ENCODE results near the gene INPPL1. TPM values are rescaled to one million over a fixed set of nuclear protein-coding genes. Genes with fewer than 3 reads are reported as not detected.

INPPL1 gene
- total and polyA plus RNA-seq, 10 of the 15 experiments (the other 5 are each of a cell fraction or from before 2014, with no cell fraction given): 0.47 to 116 (median 43.4) TPM

DNA sequence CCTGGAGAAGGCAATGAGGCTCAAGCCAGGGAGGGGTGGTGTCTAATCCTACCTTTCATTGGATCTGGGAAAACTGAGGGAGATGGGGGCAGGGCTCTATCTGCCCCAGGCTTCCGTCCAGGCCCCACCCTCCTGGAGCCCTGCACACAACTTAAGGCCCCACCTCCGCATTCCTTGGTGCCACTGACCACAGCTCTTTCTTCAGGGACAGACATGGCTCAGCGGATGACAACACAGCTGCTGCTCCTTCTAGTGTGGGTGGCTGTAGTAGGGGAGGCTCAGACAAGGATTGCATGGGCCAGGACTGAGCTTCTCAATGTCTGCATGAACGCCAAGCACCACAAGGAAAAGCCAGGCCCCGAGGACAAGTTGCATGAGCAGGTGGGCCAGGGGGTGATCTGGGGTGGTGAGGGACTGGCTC, 32.6 kb upstream of the INPPL1 start, which contains the start of gene FOLR1:
TSS of gene FOLR1 (plus strand) at position 180 of the 421 bp plus-strand sequence. CDS start at position 214, 34 bp downstream.
- Histone ChIP-seq H4K20me1 (ENCODE audit: control insufficient read depth, insufficient read depth) (no peaks in the 10 kb centered on the region), H3K9me3 (replicated peaks; ENCODE audit: control insufficient read depth, insufficient read depth, low read length) (no peaks in the 10 kb centered on the region), H3K27ac (ENCODE audit: control insufficient read depth, insufficient read depth) (no peak within 1 kb of the TSS), H3K27me3 (replicated peaks in 1 of 2; ENCODE audit: control insufficient read depth in 2 of 2, insufficient read depth in 2 of 2, low read length in 1 of 2) (no peaks in the 10 kb centered on the region), H3K36me3 (ENCODE audit: control insufficient read depth in 2 of 2, insufficient read depth in 2 of 2, low read length in 1 of 2) (no peaks in the 10 kb centered on the region), H3K4me3 (no peak within 1 kb of the TSS), H2AFZ (ENCODE audit: control insufficient read depth, low read depth, low read length) (no peak within 1 kb of the TSS), H3K4me2 (ENCODE audit: control insufficient read depth, insufficient read depth) (no peak within 1 kb of the TSS), H3K4me1 (ENCODE audit: control insufficient read depth, insufficient read depth, low read length) (no peaks in the 10 kb centered on the region), H3K79me2 (ENCODE audit: control insufficient read depth, insufficient read depth, low read length) (no peaks in the 10 kb centered on the region), H3K9ac (ENCODE audit: control insufficient read depth, insufficient read depth, low read length) (no peak within 1 kb of the TSS)
- intact Hi-C loops (cut with micrococcal nuclease; ENCODE audit: unreplicated experiment): no loop called here
- TF ChIP-seq, protein P1, sequence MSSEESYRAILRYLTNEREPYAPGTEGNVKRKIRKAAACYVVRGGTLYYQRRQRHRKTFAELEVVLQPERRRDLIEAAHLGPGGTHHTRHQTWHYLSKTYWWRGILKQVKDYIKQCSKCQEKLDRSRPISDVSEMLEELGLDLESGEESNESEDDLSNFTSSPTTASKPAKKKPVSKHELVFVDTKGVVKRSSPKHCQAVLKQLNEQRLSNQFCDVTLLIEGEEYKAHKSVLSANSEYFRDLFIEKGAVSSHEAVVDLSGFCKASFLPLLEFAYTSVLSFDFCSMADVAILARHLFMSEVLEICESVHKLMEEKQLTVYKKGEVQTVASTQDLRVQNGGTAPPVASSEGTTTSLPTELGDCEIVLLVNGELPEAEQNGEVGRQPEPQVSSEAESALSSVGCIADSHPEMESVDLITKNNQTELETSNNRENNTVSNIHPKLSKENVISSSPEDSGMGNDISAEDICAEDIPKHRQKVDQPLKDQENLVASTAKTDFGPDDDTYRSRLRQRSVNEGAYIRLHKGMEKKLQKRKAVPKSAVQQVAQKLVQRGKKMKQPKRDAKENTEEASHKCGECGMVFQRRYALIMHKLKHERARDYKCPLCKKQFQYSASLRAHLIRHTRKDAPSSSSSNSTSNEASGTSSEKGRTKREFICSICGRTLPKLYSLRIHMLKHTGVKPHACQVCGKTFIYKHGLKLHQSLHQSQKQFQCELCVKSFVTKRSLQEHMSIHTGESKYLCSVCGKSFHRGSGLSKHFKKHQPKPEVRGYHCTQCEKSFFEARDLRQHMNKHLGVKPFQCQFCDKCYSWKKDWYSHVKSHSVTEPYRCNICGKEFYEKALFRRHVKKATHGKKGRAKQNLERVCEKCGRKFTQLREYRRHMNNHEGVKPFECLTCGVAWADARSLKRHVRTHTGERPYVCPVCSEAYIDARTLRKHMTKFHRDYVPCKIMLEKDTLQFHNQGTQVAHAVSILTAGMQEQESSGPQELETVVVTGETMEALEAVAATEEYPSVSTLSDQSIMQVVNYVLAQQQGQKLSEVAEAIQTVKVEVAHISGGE (CRISPR knock-in tag; IDR thresholded peaks at IDR 0.05): no peak
- TF ChIP-seq, protein P2, sequence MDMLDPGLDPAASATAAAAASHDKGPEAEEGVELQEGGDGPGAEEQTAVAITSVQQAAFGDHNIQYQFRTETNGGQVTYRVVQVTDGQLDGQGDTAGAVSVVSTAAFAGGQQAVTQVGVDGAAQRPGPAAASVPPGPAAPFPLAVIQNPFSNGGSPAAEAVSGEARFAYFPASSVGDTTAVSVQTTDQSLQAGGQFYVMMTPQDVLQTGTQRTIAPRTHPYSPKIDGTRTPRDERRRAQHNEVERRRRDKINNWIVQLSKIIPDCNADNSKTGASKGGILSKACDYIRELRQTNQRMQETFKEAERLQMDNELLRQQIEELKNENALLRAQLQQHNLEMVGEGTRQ (IDR thresholded peaks at IDR 0.05; ENCODE audit: borderline replicate concordance, low read depth, low read length): no peak
- no peak for TF ChIP-seq CHD1 (IDR thresholded peaks at IDR 0.05; ENCODE audit: low read depth, low read length)
- TF ChIP-seq, protein P3, sequence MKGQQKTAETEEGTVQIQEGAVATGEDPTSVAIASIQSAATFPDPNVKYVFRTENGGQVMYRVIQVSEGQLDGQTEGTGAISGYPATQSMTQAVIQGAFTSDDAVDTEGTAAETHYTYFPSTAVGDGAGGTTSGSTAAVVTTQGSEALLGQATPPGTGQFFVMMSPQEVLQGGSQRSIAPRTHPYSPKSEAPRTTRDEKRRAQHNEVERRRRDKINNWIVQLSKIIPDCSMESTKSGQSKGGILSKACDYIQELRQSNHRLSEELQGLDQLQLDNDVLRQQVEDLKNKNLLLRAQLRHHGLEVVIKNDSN (IDR thresholded peaks at IDR 0.05; ENCODE audit: borderline replicate concordance, extremely low read length, insufficient read depth, low read depth, low read length): no peak
- no peak for TF ChIP-seq MEF2B (IDR thresholded peaks at IDR 0.05; ENCODE audit: partially characterized antibody, poor library complexity, severe bottlenecking)
- no peak for TF ChIP-seq ESRRA (IDR thresholded peaks at IDR 0.05; ENCODE audit: low read length)
- no peak for TF ChIP-seq LARP7 (IDR thresholded peaks at IDR 0.05)
- TF ChIP-seq POLR2AphosphoS2 (IDR thresholded peaks at IDR 0.05; ENCODE audit: low read depth, low read length): no peak
- TF ChIP-seq BMI1 (IDR thresholded peaks at IDR 0.05; ENCODE audit: borderline replicate concordance): no peak
- TF ChIP-seq SUZ12 (IDR thresholded peaks at IDR 0.05; ENCODE audit: unreplicated experiment): no peak
- no peak for TF ChIP-seq NR2F1 (conservative IDR thresholded peaks at IDR 0.05)
- no peak for TF ChIP-seq SP1 (IDR thresholded peaks at IDR 0.05; ENCODE audit: low read depth, low read length)
- TF ChIP-seq, protein P4, sequence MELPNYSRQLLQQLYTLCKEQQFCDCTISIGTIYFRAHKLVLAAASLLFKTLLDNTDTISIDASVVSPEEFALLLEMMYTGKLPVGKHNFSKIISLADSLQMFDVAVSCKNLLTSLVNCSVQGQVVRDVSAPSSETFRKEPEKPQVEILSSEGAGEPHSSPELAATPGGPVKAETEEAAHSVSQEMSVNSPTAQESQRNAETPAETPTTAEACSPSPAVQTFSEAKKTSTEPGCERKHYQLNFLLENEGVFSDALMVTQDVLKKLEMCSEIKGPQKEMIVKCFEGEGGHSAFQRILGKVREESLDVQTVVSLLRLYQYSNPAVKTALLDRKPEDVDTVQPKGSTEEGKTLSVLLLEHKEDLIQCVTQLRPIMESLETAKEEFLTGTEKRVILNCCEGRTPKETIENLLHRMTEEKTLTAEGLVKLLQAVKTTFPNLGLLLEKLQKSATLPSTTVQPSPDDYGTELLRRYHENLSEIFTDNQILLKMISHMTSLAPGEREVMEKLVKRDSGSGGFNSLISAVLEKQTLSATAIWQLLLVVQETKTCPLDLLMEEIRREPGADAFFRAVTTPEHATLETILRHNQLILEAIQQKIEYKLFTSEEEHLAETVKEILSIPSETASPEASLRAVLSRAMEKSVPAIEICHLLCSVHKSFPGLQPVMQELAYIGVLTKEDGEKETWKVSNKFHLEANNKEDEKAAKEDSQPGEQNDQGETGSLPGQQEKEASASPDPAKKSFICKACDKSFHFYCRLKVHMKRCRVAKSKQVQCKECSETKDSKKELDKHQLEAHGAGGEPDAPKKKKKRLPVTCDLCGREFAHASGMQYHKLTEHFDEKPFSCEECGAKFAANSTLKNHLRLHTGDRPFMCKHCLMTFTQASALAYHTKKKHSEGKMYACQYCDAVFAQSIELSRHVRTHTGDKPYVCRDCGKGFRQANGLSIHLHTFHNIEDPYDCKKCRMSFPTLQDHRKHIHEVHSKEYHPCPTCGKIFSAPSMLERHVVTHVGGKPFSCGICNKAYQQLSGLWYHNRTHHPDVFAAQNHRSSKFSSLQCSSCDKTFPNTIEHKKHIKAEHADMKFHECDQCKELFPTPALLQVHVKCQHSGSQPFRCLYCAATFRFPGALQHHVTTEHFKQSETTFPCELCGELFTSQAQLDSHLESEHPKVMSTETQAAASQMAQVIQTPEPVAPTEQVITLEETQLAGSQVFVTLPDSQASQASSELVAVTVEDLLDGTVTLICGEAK (IDR thresholded peaks at IDR 0.05; ENCODE audit: borderline replicate concordance): no peak
- TF ChIP-seq EGR1 (IDR thresholded peaks at IDR 0.05; ENCODE audit: borderline replicate concordance in 1 of 2, low read depth in 2 of 2, low read length in 2 of 2): no peak
- no peak for TF ChIP-seq CHD2 (IDR thresholded peaks at IDR 0.05; ENCODE audit: borderline replicate concordance, low read depth, low read length)
- SMC1A ChIA-PET (ENCODE audit: uncharacterized antibody, unreplicated experiment): no interaction called here
- FAIRE-seq (no peak), DNase-seq (ENCODE audit: low read depth, low spot score) (no peak), ATAC-seq (no peak)
- POLR2A ChIA-PET: no interaction called here
- RAD21 ChIA-PET (ENCODE audit: unreplicated experiment): no interaction called here
- 61% methylated on average over 5 of the region's 5 CpGs for WGBS (ENCODE audit: insufficient coverage, insufficient replicate concordance, low lambda C conversion rate, missing lambda C conversion rate)
- in situ Hi-C loops (cut with MboI): no loop called here
- CTCF ChIA-PET: no interaction called here
- BruUV-seq (replicated peaks): no TSS peak
